Heart left ventricle (tissue), 13 donors: ENCODE data around the gene ENTPD7.

Experiments used
- CTCF ChIP-seq, 12 donors: fragments of 200-600 bp; sonication (generic) in 4 of 12; IDR thresholded peaks; one replicate each; pipeline versions ENCODE4 v1.5.0 to v1.8.0; 2018 to 2022; ENCODE audit warnings: antibody characterized with exemption in 12 of 12, mild to moderate bottlenecking in 5 of 12
- POLR2A ChIP-seq, 2 donors: fragments of 450-650 bp; IDR thresholded peaks; one replicate each; pipeline ENCODE4 v1.6.1; 2017; ENCODE audit warnings: antibody characterized with exemption in 2 of 2, mild to moderate bottlenecking in 2 of 2, moderate library complexity in 2 of 2
- donor health status: ischemic (EF 13 %, LVEDD 7.1; RV severe dilation, severe dysfunction).
- donor health status: DM: no; HTN: yes; CAD: no.
- donor health status: DM: no; HTN: no; CAD: no.
- donor health status: ischemic (EF 25% LVEDD 6.9; RV normal size, moderate dysfunction).
- donor health status: ischemic (EF 25% LVEDD 5.7; RV mildly dilated, moderate dysfunction).
- donor health status: ischemic (EF 35%, LVEDD 5.7; RV mildly dilated, moderate dysfunction).
- donor health status: nonischemic (EF 11% LVEDD 7.7; RV severe dilation, severe dysfunction).
- donor health status: DM: yes; HTN: yes; CAD: no.
- donor health status: PGD.
- donor health status: ischemic (EF 29% LVEDD 5.4; RV normal size, mild dysfunction).
- donor health status: nonischemic (EF 23%, LVEDD 6.1; RV moderate dilation, normal function).

- no peak for TF ChIP-seq CTCF (IDR thresholded peaks at IDR 0.05)
- no peak for TF ChIP-seq POLR2A (IDR thresholded peaks at IDR 0.05)
Observed at GRCh38 chr10:99656199-99657064, 2.9 kb upstream of the ENTPD7 start.
